ENCODE data around the gene AGT.

- no peak for TF ChIP-seq CTCF (IDR thresholded peaks at IDR 0.05; ENCODE audit: insufficient read depth, low read length)
- no peak for TF ChIP-seq REST (IDR thresholded peaks at IDR 0.05; ENCODE audit: insufficient replicate concordance, low read depth)
- TF ChIP-seq SPI1 (IDR thresholded peaks at IDR 0.05; ENCODE audit: borderline replicate concordance, low read depth) = no peak
- TF ChIP-seq GABPA (IDR thresholded peaks at IDR 0.05; ENCODE audit: low read depth) = no peak
- no peak for TF ChIP-seq POLR2AphosphoS5 (IDR thresholded peaks at IDR 0.05; ENCODE audit: low read depth)
These were observed 12.5 kb downstream of the AGT start for GRCh38 chr1:230701434-230701833.

Measured in HL-60 (cell line).